Measurements from ENCODE around the gene UBTD1. TPM values are rescaled to one million over a fixed set of nuclear protein-coding genes. Genes with fewer than 3 reads are reported as not detected.
"Not testable (repeated sequence)": the region's sequence is repeated elsewhere in the genome, so short reads cannot be mapped to it uniquely, and the experiment has no call there.

Gene UBTD1
- total and polyA plus RNA-seq, 5 donors from 2014 or later: 0.22 to 2.2 (median 1.8) TPM

DNA sequence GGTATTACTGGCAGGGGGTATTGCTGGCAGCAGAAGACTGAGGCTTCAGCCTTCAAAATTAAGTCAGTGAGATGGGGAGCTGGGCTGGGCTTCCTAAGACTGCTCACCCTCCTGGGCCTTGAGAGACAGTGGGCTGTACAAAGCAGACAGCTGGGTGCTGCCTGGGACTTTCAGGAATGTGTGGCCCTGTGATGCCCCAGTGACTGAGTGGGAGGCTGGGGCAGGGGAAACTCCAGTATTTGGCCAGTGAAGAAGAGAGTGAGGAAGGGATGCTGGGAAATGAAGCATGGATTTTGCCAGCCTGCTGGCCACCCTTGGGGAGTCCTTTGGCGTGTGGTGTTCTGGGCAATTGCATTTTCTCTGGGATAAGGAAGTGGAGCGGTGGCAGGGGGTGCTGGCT lies 74.3 kb downstream of the UBTD1 start:
- no peak for ATAC-seq (ENCODE audit: low read depth in 2 of 2)
- Mint-ChIP-seq H3K27me3 (peaks cover 4% of the 10 kb centered on the region), H3K9me3 (no peaks in the 10 kb centered on the region), H3K27ac (peak overlapping the region in 1 of 3 donors; percentile 62), H3K36me3 (peaks cover 3% of the 10 kb centered on the region), H3K4me1 (no peaks in the 10 kb centered on the region), H3K4me3 (no peak overlapping the region)
- Histone ChIP-seq H3K27me3 (ENCODE audit: control insufficient read depth, insufficient read depth, low read length) (no peaks in the 10 kb centered on the region), H3K27ac (ENCODE audit: insufficient read depth, low read length, poor library complexity, severe bottlenecking) (no peak overlapping the region), H3K4me3 (ENCODE audit: low read depth, low read length) (no peak overlapping the region), H3K4me1 (ENCODE audit: control insufficient read depth, insufficient read depth, low read length, poor library complexity, severe bottlenecking) (no peaks in the 10 kb centered on the region), H3K36me3 (ENCODE audit: control insufficient read depth, insufficient read depth, low read length) (no peaks in the 10 kb centered on the region), H3K9me3 (ENCODE audit: control insufficient read depth in 2 of 2, low read length in 2 of 2) (no peaks in the 10 kb centered on the region)
- no peak for DNase-seq

DNA sequence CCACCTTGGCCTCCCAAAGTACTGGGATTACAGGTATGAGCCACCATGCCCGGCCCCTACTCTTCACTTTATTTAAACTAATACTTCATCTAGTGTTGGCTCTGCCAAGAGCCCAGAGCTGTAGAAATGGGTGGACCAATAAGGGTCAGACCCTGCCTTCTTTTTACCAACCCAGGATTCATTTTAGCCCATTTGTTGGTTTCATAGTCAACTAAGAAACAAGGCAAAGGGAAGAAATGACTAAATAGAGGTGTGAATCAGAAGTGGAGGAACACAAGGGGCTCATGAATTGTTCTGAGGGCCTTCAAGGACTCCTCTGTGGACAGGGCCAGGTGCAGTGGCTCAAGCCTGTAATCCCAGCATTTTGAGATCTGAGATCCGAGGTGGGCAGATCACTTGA lies 74.9 kb downstream of the UBTD1 start:
- ATAC-seq (ENCODE audit: low read depth in 2 of 2) (no peak), DNase-seq (no peak)
- no peaks in the 10 kb centered on the region for H3K4me1 Mint-ChIP-seq
- no peak overlapping the region for H3K27ac ChIP-seq (ENCODE audit: insufficient read depth, low read length, poor library complexity, severe bottlenecking)
- no peaks in the 10 kb centered on the region for H3K36me3 ChIP-seq (ENCODE audit: control insufficient read depth, insufficient read depth, low read length)
- H3K27me3 Mint-ChIP-seq: peaks cover 4% of the 10 kb centered on the region
- H3K4me3 ChIP-seq (ENCODE audit: low read depth, low read length): no peak overlapping the region
- H3K36me3 Mint-ChIP-seq: peaks cover 3% of the 10 kb centered on the region
- H3K27ac Mint-ChIP-seq: no peak overlapping the region
- H3K9me3 Mint-ChIP-seq: no peaks in the 10 kb centered on the region
- H3K27me3 ChIP-seq (ENCODE audit: control insufficient read depth, insufficient read depth, low read length): no peaks in the 10 kb centered on the region
- H3K4me1 ChIP-seq (ENCODE audit: control insufficient read depth, insufficient read depth, low read length, poor library complexity, severe bottlenecking): no peaks in the 10 kb centered on the region
- H3K9me3 ChIP-seq (ENCODE audit: control insufficient read depth in 2 of 2, low read length in 2 of 2): no peaks in the 10 kb centered on the region
- no peak overlapping the region for H3K4me3 Mint-ChIP-seq

DNA sequence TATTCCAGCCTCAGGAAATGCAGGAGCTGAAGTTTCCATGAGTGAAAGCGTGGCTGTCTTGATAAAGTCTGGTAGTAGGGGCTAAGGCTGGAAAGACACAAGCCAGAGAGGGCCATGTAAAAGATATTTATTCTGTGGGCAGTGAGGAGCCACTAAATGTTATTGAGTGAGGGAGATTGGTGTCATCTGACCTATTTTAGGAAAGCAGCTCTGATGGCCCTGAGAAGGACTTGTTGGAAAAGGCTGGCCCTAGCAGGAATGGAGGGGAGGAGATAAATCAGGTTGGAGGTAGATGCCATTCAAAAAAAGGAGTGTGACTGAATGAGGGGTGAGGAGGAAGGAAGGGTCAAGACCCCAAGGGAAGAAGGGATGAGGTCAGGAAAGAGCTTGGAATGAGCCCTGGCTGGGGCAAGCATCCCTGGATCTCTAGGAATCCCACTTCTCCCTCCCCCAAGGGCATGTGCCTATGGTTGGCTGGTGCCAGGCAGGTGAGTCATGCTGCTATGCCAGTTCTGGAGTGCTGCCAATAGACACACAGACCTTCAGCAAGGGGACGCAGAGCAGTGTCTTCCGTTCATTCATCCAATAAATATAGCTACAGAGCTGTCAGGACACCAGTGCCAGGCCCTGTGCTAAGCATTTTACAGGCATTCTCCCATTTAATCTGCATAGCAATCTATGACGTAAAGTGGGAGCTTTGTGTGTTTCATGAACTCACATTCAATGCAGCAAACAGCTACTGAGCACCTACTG lies 75.8 kb downstream of the UBTD1 start:
- Histone ChIP-seq H3K4me3 (ENCODE audit: low read depth, low read length) (no peak overlapping the region), H3K4me1 (ENCODE audit: control insufficient read depth, insufficient read depth, low read length, poor library complexity, severe bottlenecking) (no peaks in the 10 kb centered on the region), H3K27ac (ENCODE audit: insufficient read depth, low read length, poor library complexity, severe bottlenecking) (no peak overlapping the region), H3K27me3 (ENCODE audit: control insufficient read depth, insufficient read depth, low read length) (no peaks in the 10 kb centered on the region), H3K9me3 (ENCODE audit: control insufficient read depth in 2 of 2, low read length in 2 of 2) (no peaks in the 10 kb centered on the region), H3K36me3 (ENCODE audit: control insufficient read depth, insufficient read depth, low read length) (no peaks in the 10 kb centered on the region)
- DNase-seq (no peak), ATAC-seq (ENCODE audit: low read depth in 2 of 2) (no peak)
- no peak overlapping the region for H3K27ac Mint-ChIP-seq
- H3K36me3 Mint-ChIP-seq: peaks cover 2% of the 10 kb centered on the region
- no peak overlapping the region for H3K4me3 Mint-ChIP-seq
- no peaks in the 10 kb centered on the region for H3K4me1 Mint-ChIP-seq
- peaks cover 4% of the 10 kb centered on the region for H3K27me3 Mint-ChIP-seq
- H3K9me3 Mint-ChIP-seq: no peaks in the 10 kb centered on the region

DNA sequence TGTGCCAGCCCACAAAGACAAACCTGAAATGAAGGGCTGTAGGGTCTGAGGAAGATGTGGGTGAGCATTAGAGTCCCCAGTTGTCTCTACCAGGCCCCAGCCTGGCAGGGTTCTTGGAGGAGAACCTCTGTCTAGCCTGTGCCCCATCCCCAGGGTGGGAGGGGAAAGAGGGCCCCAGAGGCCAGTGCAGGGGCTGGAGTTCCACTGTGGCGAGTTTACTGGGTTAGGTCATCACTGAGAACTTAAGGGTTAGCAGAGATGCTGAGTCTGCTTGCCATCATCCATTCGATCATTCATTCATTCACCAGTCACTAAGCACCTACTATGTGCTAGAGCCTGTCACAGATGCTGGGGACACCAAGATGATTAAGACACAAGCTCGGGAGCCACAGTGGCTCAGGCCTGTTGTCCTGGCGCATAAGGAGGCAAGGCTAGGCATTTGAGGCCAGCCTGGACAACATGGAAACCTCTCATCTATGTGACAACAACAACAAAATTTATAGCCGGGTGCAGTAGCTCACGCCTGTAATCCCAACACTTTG lies 76.5 kb downstream of the UBTD1 start:
- H3K4me1 Mint-ChIP-seq: no peaks in the 10 kb centered on the region
- H3K4me1 ChIP-seq (ENCODE audit: control insufficient read depth, insufficient read depth, low read length, poor library complexity, severe bottlenecking): no peaks in the 10 kb centered on the region
- H3K27ac Mint-ChIP-seq: no peak overlapping the region
- DNase-seq (no peak), ATAC-seq (ENCODE audit: low read depth in 2 of 2) (no peak)
- H3K9me3 Mint-ChIP-seq: no peaks in the 10 kb centered on the region
- H3K27me3 Mint-ChIP-seq: peaks cover 4% of the 10 kb centered on the region
- H3K4me3 ChIP-seq (ENCODE audit: low read depth, low read length): no peak overlapping the region
- H3K36me3 ChIP-seq (ENCODE audit: control insufficient read depth, insufficient read depth, low read length): no peaks in the 10 kb centered on the region
- H3K27me3 ChIP-seq (ENCODE audit: control insufficient read depth, insufficient read depth, low read length): no peaks in the 10 kb centered on the region
- no peaks in the 10 kb centered on the region for H3K36me3 Mint-ChIP-seq
- H3K27ac ChIP-seq (ENCODE audit: insufficient read depth, low read length, poor library complexity, severe bottlenecking): no peak overlapping the region
- no peaks in the 10 kb centered on the region for H3K9me3 ChIP-seq (ENCODE audit: control insufficient read depth in 2 of 2, low read length in 2 of 2)
- H3K4me3 Mint-ChIP-seq: no peak overlapping the region

DNA sequence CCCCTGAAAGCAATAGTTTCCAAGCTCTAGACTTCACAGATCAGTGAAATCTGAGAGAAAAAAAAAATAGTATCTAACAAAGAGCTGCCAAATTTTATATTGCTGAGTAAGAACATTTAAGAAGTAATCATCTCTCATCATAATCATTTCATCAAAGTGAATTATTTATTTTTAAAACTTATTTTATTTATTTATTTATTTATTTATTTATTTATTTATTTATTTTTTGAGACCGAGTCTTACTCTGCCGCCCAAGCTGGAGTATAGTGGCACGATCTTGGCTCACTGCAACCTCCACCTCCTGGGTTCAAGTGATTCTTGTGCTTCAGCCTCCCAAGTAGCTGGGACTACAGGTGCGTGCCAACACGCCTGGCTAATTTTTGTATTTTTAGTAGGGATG lies 77.8 kb downstream of the UBTD1 start:
- not testable (repeated sequence) for H3K27me3 ChIP-seq (ENCODE audit: control insufficient read depth, insufficient read depth, low read length); H3K9me3 ChIP-seq (ENCODE audit: control insufficient read depth in 2 of 2, low read length in 2 of 2); H3K4me1 Mint-ChIP-seq; H3K9me3 Mint-ChIP-seq; ATAC-seq (ENCODE audit: low read depth in 2 of 2); H3K27me3 Mint-ChIP-seq; H3K36me3 Mint-ChIP-seq; H3K4me3 Mint-ChIP-seq; DNase-seq; H3K36me3 ChIP-seq (ENCODE audit: control insufficient read depth, insufficient read depth, low read length); H3K27ac ChIP-seq (ENCODE audit: insufficient read depth, low read length, poor library complexity, severe bottlenecking); H3K4me1 ChIP-seq (ENCODE audit: control insufficient read depth, insufficient read depth, low read length, poor library complexity, severe bottlenecking); H3K4me3 ChIP-seq (ENCODE audit: low read depth, low read length); H3K27ac Mint-ChIP-seq

DNA sequence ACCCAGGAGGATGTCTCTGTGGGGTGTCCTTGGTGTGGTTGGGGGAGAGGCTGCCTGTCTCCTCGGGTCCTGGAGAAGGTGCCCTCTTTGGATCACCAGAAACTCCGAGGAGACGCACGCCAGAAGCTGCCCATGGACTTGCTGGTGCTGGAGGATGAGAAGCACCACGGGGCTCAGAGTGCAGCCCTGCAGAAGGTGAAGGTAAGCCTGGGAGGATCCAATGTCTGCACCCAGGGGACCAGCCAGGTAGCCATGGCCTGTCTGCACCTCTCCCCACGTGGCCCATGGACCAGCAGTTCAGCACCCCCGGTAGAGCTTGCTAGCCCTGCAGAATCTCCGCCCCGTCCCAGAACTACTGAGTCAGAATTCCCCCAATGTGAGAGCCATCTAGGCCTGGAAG lies 79.0 kb downstream of the UBTD1 start:
- no peaks in the 10 kb centered on the region for H3K4me1 ChIP-seq (ENCODE audit: control insufficient read depth, insufficient read depth, low read length, poor library complexity, severe bottlenecking)
- H3K27me3 Mint-ChIP-seq: peaks cover 4% of the 10 kb centered on the region
- no peaks in the 10 kb centered on the region for H3K9me3 Mint-ChIP-seq
- no peaks in the 10 kb centered on the region for H3K36me3 Mint-ChIP-seq
- no peak overlapping the region for H3K4me3 Mint-ChIP-seq
- DNase-seq (no peak), ATAC-seq (ENCODE audit: low read depth in 2 of 2) (no peak)
- no peak overlapping the region for H3K4me3 ChIP-seq (ENCODE audit: low read depth, low read length)
- no peaks in the 10 kb centered on the region for H3K27me3 ChIP-seq (ENCODE audit: control insufficient read depth, insufficient read depth, low read length)
- no peaks in the 10 kb centered on the region for H3K9me3 ChIP-seq (ENCODE audit: control insufficient read depth in 2 of 2, low read length in 2 of 2)
- no peaks in the 10 kb centered on the region for H3K36me3 ChIP-seq (ENCODE audit: control insufficient read depth, insufficient read depth, low read length)
- H3K27ac Mint-ChIP-seq: no peak overlapping the region
- no peaks in the 10 kb centered on the region for H3K4me1 Mint-ChIP-seq
- H3K27ac ChIP-seq (ENCODE audit: insufficient read depth, low read length, poor library complexity, severe bottlenecking): no peak overlapping the region

DNA sequence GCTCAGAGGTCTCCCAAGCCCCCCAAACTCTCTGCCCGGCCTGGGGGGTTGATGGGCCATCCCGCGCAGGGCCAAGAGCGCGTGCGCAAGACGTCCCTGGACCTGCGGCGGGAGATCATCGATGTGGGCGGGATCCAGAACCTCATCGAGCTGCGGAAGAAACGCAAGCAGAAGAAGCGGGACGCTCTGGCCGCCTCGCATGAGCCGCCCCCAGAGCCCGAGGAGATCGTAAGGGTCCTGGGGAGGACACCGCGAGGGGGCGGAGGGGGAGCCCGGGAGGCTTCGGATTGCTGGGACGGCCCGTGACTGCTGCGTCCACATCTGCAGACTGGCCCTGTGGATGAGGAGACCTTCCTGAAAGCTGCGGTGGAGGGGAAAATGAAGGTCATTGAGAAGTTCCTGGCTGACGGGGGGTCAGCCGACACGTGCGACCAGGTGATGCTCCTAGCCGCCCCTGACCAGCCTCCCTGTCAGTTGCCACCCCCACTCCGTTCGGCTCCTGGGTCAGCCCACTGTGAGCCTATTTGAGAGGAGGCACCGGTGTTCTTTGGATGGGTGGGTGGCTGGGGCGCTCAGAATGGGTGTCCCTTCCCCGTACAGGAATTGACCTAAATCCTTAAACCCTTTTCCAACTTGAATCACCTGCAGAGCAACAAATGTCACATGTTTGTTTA lies 79.6 kb downstream of the UBTD1 start:
- Histone ChIP-seq H3K36me3 (ENCODE audit: control insufficient read depth, insufficient read depth, low read length) (no peaks in the 10 kb centered on the region), H3K4me1 (ENCODE audit: control insufficient read depth, insufficient read depth, low read length, poor library complexity, severe bottlenecking) (no peaks in the 10 kb centered on the region), H3K4me3 (ENCODE audit: low read depth, low read length) (no peak overlapping the region), H3K27me3 (ENCODE audit: control insufficient read depth, insufficient read depth, low read length) (no peaks in the 10 kb centered on the region), H3K27ac (ENCODE audit: insufficient read depth, low read length, poor library complexity, severe bottlenecking) (no peak overlapping the region), H3K9me3 (ENCODE audit: control insufficient read depth in 2 of 2, low read length in 2 of 2) (no peaks in the 10 kb centered on the region)
- no peak for ATAC-seq (ENCODE audit: low read depth in 2 of 2)
- Mint-ChIP-seq H3K27ac (no peak overlapping the region), H3K9me3 (no peaks in the 10 kb centered on the region), H3K4me3 (no peak overlapping the region), H3K36me3 (no peaks in the 10 kb centered on the region), H3K4me1 (no peaks in the 10 kb centered on the region), H3K27me3 (peaks cover 4% of the 10 kb centered on the region)
- no peak for DNase-seq
